ENCODE measurements around the gene WDR27.
"Not testable (repeated sequence)": the region's sequence is repeated elsewhere in the genome, so short reads cannot be mapped to it uniquely, and the experiment has no call there.

Gene WDR27

DNA sequence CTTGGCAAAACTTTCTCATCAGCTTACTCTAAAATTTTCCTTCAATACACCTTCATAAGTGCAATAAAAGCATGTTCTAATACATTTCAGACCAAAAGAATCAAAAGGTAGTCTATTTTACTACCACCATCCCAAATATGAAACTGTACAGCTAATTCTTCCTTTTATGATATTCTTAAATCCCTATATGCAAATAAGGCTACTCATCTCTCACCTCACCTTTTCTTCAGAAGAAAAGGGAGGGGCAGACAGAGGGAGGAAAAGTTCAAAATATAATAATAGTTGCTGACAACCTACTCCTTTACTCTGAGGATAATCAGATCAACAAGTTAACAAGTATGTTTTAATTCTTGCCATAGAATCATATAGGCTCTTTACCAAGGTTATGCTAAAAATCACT lies 7.5 kb upstream of the WDR27 start:
- DNase-seq: no peak

DNA sequence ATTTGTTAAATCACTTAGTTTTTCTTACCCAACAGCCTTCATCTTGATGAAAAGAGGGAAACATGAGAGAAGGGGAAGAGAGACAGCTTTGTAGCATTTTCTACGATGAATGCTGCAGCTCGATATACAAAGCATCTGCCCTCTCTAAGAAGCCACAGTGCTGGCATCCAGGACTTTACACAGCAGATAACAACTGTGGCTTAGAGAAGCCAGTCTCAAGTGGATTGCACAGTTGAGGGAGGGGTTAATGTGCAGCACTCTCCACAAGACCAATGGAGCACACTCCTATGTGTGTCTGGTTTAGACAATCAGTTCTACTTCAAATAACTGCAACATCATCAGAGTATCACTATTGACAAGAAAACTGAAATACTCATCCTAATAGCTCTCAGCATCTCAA lies 5.9 kb upstream of the WDR27 start:
- no peak for DNase-seq

DNA sequence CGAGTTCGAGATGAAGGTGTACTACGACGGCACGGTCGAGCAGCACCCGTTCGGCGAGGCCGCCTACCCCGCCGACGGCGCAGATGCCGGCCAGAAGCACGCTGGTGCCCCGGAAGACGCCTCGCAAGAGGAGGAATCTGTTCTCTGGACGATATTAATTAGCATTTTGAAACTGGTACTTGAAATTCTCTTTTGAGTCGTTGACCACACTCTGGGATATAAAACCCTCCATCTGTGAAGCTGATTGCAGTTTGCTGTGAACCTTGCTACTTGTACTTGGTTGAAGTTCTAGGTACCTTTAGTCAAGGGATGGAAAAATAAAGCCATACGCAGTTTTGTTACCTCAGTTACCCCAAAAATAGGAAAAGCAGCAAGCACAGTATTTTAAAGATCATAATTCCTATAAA lies 1.0 kb upstream of the WDR27 start:
- DNase-seq: no peak

DNA sequence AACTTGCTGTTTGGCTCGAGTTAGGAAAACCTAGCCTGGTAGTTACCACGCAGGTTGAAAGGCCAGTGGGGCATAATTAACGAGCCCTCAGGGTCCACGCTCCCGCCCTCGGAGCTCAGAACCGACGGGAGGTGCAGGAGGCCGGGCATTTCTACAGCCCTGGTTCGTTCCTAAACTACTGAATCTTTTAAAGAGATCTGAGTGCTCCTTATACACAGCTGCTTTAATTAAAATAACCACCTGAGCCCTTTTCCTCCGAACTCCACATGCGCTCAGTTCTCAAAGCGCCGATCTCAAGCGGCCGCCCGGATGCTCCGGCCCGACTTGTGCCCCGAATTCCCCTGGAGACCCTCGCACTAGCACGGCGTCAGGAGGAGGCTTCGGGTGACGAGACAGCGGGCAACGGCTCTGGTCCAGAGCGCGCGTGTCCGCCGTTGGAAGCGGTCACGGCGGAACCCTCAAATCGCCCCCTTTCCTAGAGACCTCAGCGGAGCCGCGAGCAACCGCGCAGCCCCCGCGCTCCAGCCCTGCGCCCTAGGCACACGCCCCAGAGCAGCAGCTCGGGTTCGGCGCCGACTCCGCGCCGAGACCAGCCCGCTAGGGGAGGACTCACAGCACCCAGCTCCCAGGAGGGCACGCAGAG lies 397 bp downstream of the WDR27 start:
- no peak for DNase-seq

DNA sequence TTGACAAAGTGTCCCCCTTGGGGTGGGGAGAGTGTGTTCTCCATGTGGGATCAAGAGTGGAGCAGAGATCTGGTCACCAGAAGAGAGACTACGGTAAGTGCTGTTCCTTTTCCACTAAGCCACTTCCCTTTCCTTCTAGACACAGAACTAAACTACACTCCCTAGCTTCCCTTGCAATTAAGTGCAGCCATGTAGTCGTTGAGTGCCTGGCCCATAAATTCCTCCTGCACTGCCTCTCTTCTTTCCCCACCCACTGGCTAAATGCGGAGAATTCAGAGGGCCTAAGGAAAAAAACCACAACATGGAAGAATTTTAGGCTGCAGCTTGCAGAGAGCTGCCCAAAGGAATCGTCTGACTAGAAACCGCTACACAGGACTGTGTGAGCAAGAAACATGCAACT lies 1.5 kb downstream of the WDR27 start:
- no peak for DNase-seq

DNA sequence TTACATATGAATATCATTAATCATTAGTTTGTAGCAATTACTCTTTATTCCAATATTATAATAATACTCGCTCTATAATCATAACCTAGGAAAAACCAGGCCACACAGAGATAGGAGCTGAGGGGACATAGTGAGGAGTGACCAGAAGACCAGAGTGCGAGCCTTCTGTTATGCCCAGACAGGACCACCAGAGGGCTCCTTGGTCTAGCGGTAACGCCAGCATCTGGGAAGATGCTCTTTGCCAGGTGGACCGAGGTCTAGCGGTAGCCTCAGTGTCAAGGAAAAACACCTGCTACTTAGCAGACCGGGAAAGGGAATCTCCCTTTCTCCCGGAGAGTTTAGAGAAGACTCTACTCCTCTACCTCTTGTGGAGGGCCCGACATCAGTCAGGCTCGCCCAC lies 4.7 kb downstream of the WDR27 start:
- DNase-seq: not testable (repeated sequence)

DNA sequence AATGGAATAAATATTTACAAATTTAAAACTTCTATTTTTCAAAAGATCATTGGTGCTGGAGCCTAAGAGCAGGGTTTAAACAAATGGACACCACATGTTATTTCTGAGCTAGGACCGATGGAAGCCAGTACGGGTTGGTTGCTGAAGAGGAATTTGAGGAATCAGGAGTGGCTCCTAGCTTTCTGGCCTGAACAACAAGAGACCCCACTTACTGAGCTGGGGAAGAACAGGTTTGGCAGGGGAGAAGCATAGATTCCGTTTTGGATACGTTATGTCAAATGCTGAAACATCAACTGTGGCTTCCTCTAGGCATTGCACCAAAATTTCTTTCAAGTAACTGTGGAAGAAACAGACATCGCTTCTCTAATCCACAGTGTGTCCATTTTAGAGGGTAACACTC lies 6.7 kb downstream of the WDR27 start:
- no peak for DNase-seq

DNA sequence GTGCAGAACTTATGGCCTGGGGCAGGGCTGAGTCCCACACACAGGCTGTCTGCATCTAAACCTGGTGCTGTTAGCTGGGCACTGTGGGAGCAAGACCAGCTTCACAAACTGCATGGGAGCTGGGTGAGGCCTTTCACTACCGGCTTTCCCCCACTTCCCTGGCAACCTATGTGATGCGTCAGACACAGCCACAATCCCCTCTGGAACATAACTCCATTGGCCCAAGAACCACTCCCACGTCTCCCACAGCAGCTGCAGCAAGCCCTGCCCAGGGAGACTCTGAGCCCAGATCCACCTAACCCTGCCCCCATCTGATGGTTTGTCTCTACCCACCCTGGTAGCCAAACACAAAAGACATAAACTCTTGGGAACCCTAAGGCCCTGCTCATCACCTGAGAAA lies 9.3 kb downstream of the WDR27 start:
- DNase-seq: no peak

DNA sequence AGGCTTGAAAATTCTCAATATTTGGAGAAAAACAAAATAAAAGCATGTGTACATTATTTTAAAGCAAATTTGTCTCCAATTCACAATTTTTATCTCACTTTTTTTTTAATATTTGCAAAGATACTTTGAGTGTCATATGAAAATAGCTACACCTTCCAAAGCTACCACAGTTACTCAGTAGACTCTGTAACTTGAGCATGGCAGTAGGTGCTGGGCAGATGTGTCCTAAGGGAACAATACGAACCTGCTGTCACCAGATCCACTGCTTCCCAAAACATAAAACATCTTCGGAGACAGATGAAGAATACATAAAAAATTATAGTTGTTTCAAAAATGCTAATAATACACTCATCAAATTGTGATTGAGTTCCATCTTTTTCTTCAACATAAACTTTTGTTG lies 10.6 kb downstream of the WDR27 start:
- no peak for DNase-seq

DNA sequence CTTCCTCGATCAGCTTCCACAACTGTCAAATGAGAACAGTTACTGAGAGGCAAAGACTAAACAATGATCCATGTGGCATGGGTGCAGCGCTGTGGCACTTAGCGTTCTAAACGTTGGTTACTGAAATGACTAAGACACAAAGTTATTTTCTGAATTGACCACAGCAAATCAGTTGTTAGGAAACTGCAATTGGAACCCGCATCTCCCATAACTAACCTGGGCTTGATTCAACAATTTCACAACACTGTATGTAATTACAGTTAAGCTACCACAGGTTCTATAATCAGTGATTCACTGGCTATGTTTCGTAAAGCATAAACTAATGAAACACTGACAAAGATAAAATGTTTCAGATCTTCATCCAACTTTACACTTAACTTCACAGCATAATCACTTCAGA lies 12.5 kb downstream of the WDR27 start:
- DNase-seq: no peak

DNA sequence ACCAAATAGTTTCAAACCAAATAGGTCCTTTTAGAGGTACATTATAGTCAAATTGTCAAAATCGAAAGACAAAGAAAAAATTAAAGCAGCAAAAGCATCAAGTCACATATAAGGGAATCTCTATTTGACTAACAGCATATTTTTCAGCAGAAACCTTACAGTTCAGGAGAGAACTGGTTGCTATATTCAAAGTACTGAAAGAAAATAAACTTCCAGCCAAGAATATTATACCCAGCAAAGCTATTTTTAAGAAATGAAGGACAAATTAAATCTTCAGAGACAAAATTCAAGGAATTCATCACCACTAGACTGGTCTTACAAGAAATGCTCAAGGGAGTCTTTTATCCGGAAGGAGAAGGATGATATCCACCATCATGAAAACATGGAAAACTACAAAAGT lies 16.0 kb downstream of the WDR27 start:
- DNase-seq: no peak

DNA sequence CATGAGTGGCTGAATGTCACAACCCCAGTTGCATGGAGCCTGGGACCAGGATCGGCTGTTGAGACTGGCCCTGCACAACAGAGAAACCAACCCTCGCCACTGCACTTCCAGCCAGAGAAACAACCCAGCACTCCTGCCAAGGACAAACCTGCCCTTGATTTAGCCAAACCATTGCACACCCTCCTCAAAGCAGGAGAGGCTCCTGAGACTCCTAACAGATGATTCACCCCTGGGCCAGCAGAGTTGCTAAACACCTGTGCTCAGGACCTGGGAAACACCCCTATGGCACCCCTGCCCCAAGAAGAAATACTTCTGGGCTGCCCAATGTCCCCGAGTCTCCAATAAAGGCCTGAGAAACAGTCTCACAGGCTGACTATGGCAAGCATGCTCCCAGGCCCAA lies 17.8 kb downstream of the WDR27 start:
- no peak for DNase-seq

DNA sequence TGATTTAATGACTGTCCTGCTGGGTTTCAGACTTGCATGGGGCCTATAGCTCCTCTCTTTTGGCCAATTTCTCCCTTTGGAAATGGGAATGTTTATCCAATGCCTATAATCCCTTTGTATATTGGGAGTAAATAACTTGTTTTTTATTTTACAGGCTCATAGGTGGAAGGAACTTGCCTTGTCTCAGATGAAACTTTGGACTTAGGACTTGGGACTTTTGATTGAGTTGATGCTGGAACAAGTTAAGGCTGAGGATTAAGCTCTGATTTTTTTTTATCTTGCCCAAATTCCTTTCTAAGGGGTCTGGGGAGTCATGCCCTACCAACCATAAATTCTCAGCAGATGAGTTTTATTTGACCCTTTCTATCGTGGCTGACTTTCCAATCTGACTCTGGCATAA lies 23.5 kb downstream of the WDR27 start:
- DNase-seq: no peak

DNA sequence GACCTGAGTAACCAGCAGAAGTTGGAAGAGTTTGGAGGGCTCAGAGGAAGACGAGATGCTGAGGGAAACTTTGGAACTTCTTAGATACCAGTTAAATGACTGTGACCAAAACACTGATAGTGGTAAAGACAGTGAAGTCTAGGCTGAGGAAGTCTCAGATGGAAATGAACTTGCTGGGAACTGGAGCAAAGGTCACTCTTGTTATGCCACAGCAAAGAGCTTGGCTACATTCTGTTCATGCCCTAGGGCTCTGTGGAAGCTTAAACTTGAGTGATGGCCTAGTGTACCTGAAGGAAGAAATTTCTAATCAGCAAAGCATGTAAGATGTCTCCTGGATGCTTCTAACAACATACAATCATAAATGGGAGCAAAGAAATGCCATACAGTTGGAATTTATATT lies 24.7 kb downstream of the WDR27 start:
- no peak for DNase-seq

DNA sequence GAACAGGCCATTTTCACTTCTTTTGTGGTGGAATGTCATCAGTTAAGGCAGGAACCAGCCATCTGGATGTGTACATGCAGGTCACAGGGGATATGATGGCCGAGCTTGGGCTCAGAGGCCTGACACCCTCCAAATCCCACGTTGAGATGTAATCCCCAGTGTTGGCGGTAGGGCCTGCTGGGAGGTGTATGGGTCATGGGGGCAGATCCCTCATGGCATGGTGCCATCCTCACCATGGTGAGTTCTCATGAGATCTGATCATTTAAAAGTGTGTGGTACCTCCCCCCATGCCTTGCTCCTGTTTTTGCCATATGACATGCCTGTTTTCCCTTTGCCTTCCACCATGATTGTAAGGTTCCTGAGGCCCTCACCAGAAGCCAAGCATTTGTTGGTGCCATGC lies 26.8 kb downstream of the WDR27 start:
- no peak for DNase-seq

DNA sequence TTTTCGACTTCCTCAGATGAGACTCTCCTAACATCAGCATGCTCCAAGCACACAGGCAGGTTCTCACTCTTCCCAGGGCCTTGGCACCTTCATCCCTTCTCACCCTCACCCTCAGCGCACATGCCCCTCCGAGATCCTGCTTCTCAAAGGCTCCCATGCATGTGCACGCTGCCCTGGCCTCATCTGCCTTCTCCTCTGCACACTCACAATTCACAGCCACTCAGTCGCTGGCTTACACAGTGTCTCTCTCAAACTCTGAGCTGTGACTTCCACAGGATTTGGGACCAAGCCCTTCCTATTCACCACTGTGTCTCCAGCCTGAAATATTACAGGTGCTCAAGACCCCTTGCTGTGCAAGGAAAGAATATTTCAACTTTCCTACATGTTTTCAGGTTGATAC lies 30.3 kb downstream of the WDR27 start:
- DNase-seq: no peak

DNA sequence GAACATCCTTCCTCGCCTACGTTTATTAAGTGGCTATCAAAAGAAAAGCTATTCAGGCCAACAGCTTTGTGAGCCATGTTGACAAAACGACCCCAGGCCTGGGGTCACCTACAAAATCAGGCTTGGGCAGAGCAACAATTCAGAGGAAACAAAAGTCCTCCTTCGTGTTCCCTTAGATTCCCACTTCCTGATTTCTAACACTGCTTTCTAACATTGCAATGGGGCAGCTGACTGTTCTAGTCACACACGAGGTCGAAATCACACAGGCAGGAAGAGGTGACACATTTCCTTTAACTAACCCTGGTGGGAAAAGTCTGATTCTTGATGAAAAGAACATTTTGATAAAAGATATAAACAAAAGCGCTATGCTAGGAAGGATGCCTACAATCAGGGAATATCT lies 31.9 kb downstream of the WDR27 start:
- DNase-seq: no peak

DNA sequence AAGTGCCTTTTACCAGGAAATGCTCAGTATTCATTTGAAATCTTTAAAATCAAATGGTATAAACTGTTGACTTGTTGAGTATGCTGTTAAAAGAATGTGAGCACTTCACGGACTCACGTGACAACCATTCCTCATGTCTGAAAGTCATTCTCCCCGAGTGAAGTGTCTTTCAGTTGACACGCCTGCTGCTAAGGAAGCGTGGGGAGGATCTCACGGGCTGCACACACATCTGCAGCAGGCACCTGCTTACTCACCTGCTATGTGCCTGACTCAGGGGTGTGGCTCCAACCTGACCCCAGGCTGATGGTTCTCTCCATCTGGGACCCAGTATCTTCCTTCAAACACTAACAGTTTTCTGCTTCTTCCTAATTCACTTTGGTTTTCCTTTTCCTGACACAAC lies 32.7 kb downstream of the WDR27 start:
- DNase-seq: no peak

DNA sequence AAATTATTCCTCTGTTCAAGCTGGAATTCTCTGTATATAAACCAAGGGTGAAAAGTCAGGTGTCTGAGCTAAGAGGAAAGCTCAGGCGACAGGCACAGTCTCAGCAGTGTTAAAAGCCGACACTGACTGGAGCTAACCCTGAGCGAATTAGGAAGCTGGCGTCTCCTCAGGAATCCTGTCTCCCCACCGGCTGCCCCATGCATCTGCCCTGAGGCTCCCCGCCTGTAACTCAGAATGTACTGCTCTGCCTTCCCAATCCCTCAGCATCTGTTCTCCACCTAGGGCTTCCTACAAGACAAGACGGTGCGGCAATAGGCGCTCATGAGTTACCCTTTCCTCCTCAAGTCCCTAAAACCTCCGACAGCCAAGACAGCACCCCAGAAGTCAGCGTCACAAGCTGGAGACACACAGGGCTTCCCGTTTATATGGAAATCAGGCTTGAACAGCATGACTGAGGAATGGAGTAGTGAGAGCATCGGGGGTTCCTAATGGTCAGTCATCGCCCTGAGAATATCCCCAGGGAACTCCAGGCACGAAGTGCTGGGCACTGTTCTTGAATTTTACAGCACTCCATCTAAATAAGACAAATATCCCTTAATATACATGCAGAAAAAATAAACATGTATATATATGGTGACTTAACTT lies 33.5 kb downstream of the WDR27 start:
- DNase-seq: no peak

DNA sequence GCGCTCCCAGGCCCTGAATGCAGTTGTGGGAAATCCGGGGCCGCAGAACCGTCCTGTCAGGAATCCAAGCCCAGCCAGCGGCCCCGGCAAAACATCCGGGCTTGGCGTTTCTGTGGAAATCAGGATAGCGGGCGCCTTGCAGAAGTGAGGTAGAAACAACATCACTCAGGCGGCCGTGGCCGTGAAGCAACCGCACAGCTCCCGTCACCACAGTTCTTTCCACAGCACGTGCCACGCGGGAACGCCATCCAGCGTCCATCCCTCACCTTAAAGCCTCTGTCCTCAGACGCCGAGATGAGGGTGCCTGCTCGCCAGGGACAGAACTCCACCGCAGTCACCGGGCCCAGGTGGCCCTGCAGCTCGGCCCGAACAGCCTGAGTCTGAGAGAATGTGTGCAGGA lies 34.1 kb downstream of the WDR27 start:
- no peak for DNase-seq

DNA sequence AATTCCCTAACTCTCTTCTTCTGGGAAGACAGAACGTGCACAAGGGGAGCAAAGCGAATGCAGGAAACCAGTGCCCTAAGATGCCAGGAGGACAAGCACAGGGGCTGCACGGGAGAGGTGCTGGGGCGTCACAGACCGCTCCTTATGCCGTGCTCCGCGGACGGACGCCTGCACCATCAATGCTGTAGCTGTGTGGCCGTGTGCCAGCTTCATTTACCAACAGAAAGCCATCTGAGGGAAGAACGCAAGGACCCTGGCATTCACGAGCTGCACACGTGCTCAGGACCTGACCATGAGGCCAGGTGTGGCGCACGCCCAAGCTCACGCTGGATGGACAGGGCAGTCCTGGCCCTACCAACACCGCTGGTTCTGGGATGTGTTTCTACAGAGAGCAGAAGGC lies 35.4 kb downstream of the WDR27 start:
- no peak for DNase-seq

DNA sequence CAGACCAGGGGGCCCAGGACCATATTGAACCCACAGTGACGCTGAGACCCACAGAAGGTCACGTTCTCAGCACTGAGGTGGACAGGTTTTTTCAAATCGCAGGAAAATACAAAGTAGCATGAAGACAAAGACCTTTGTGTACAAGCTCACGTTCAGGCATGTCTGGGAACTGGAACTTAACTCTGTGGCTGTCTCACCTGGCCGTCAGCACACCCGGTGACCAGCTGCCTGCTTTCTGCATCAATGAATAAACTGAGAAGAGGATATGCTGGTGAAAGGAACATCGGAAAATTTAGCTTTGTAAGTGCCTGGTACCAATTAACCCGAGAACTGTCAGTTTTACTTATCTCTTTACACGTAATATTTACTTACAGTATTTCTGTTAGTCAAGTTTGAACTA lies 36.5 kb downstream of the WDR27 start:
- no peak for DNase-seq

DNA sequence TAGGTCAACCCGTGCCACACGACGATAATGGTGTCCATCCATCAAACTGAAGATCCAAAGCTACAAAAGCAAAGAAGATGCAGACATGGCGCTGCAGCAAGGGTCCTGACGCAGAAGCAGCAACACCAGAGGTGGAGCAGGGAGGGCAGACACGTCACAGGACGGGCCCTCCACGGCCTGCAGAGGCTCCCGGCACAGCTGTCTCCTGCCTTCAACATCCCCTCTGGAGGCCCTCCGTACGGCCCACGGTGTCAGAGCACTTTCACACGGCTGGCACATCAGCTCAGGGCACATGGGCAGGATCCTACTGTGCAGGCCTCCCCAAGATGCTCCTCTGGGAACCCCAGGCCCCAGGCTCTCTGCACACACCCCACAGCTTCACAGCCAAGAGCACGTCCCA lies 37.6 kb downstream of the WDR27 start:
- no peak for DNase-seq

DNA sequence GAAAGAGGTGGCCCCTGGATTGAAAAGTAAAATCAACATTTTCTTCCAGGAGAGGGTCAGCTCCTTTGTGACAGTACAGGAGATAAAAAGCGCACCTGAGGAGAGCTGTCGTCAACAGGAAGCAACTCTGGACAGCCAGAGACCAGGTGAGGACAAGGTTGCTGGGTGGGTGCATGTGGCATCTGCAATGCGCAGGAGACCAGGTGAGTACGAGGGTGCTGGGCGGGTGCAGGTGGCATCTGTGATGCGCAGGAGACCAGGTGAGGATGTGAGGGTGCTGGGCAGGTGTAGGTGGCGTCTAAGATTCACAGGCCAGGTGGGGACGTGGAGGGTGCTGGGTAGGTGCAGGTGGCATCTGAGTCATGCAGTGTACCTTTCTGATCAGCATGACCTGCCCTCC lies 38.4 kb downstream of the WDR27 start:
- no peak for DNase-seq

DNA sequence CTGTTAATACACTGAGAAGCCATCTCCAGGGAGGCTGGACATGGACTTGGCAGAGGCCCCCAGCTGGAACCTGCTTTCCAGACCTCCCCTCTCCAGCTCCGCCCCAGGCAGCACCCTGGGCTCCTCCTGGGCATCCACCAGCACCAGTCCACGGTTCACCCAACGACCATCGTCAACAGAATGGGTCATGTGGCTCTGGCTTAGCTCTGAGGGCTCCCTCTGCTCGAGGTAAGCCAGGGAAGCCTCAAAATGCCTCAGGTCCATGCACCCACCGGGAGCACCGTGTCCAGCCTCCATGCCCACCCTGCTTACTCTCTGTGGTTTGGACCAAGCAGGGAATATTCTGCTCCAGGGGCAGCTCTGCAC lies 40.5 kb downstream of the WDR27 start:
- no peak for DNase-seq
